Ascending aorta (tissue), 2 donors: ENCODE results near the gene APOF. TPM values are rescaled to one million over a fixed set of nuclear protein-coding genes. Genes with fewer than 3 reads are reported as not detected.
"Not testable (repeated sequence)": the region's sequence is repeated elsewhere in the genome, so short reads cannot be mapped to it uniquely, and the experiment has no call there.

Experiments
- DNase-seq, 2 donors: peaks; one replicate each; pipeline ENCODE4 v3.0.0-alpha.2; 2019; ENCODE audit warnings: low spot score in 2 of 2
- H3K27ac ChIP-seq, 2 donors: fragments of 200-600 bp; sonication (generic); one replicate each; pipeline ENCODE4 v1.5.1; 2016 to 2017; ENCODE audit warnings: mild to moderate bottlenecking in 1 of 2
- H3K27me3 ChIP-seq: fragments of 200-600 bp; sonication (generic); one replicate; pipeline ENCODE4 v1.5.1; 2017
- H3K36me3 ChIP-seq, 2 donors: fragments of 200-600 bp; sonication (generic); one replicate each; pipeline ENCODE4 v1.5.1; 2016
- H3K4me1 ChIP-seq, 2 donors: fragments of 200-600 bp; sonication (generic); one replicate each; pipeline ENCODE4 v1.5.1; 2016 to 2017; ENCODE audit warnings: mild to moderate bottlenecking in 1 of 2
- H3K4me3 ChIP-seq, 2 donors: fragments of 200-600 bp; sonication (generic); one replicate each; pipeline ENCODE4 v1.5.1; 2016 to 2017; ENCODE audit warnings: mild to moderate bottlenecking in 1 of 2
- H3K9me3 ChIP-seq, 2 donors: fragments of 200-600 bp; sonication (generic); one replicate each; pipeline ENCODE4 v1.5.1; 2016
- intact Hi-C: fragments of 100-400 bp; cut with DNase I; formaldehyde crosslinking; loops from one replicate; pipeline ENCODE4 v1.15.1; 2023
- total RNA-seq: library from RNA; depleted of rRNA; stranded (reverse); fragments of >200 nt; gene quantifications from one replicate; pipeline ENCODE4 v1.1.0, GENCODE V29; 2016
- TF ChIP-seq, protein P1 (sequence below), 3 experiments: fragments of 200-600 bp in 2 of 3; fragments of 450-650 bp in 1 of 3; sonication (generic) in 2 of 3; IDR thresholded peaks; one replicate each; pipeline ENCODE4 v1.5.1; 2016 to 2019; ENCODE audit warnings: antibody characterized with exemption in 3 of 3, mild to moderate bottlenecking in 1 of 3, moderate library complexity in 1 of 3

Gene APOF
- total RNA-seq, 1 donor from 2014 or later, result not detected

DNA sequence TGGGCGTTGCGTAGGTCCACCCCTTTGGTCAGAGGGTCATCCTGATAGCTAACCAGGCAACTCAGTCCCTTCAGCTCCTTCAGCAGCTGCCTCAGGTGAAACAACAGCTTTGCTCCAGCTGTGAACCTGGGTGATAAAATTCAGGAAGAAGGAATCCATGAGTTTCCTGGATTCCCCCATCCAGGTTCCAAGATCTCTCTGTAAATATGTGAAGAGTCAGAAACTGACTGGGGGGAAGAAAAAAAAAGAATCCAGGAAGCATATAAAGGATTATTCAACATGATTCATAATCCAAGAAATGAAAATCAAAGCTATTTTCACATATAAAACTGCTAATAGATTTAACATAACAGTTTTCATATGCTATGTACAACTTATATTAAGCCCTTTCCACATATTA lies 11.3 kb downstream of the APOF start:
- Histone ChIP-seq H3K9me3 (no peaks in the 10 kb centered on the region), H3K27me3 (no peaks in the 10 kb centered on the region), H3K27ac (no peak overlapping the region), H3K36me3 (peaks cover 93 to 98% of the 10 kb centered on the region in 2 donors), H3K4me3 (no peak overlapping the region), H3K4me1 (no peaks in the 10 kb centered on the region)
- intact Hi-C loops, result no loop called here
- DNase-seq, result no peak
- TF ChIP-seq, protein P1, sequence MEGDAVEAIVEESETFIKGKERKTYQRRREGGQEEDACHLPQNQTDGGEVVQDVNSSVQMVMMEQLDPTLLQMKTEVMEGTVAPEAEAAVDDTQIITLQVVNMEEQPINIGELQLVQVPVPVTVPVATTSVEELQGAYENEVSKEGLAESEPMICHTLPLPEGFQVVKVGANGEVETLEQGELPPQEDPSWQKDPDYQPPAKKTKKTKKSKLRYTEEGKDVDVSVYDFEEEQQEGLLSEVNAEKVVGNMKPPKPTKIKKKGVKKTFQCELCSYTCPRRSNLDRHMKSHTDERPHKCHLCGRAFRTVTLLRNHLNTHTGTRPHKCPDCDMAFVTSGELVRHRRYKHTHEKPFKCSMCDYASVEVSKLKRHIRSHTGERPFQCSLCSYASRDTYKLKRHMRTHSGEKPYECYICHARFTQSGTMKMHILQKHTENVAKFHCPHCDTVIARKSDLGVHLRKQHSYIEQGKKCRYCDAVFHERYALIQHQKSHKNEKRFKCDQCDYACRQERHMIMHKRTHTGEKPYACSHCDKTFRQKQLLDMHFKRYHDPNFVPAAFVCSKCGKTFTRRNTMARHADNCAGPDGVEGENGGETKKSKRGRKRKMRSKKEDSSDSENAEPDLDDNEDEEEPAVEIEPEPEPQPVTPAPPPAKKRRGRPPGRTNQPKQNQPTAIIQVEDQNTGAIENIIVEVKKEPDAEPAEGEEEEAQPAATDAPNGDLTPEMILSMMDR (IDR thresholded peaks at IDR 0.05), result no peak

DNA sequence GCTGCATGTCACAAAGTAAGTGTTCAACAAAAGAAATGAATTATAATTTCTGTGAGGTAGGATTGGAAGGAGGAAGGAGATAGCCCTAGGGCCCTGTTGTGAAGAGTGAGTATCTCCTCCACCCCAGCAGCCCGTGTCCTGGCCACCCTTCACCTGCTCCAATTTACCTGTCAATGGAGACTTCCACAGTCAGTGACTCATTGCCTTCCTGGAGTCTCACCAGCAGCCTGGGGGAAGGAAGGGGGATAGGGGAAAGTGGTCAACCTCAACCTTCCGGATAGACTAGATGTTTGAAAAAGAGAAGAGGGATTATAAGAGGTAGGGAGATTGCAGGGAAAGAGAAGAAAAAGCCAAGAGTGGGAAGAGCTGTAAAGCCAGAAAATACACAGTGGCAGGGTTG lies 12.0 kb downstream of the APOF start:
- Histone ChIP-seq H3K9me3 (no peaks in the 10 kb centered on the region), H3K4me3 (no peak overlapping the region), H3K27me3 (no peaks in the 10 kb centered on the region), H3K4me1 (no peaks in the 10 kb centered on the region), H3K27ac (no peak overlapping the region), H3K36me3 (peaks cover 92 to 98% of the 10 kb centered on the region in 2 donors)
- TF ChIP-seq, protein P1 (IDR thresholded peaks at IDR 0.05), result no peak
- DNase-seq, result no peak
- intact Hi-C loops, result no loop called here

DNA sequence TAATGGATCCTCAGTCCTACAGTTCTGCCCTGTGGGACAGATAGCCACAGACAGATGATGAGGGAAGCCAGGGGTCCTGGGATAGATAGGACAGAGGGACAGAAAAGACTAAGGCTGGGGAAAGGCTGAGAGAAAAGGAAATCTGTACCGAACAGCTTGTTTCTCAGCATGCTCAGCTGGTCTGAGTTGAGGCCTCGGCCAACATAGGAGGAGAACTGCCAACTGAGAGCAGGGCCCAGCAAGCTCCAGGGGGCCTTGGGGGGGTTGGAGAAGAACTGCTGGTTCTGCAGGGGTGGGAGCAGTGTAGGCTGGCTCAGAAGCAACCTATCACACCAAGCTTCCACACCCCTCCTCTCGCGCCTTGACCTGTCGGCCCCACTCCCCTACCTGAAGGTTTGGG lies 13.9 kb downstream of the APOF start:
- H3K4me3 ChIP-seq, result no peak overlapping the region
- no peaks in the 10 kb centered on the region for H3K4me1 ChIP-seq
- H3K27me3 ChIP-seq, result no peaks in the 10 kb centered on the region
- H3K36me3 ChIP-seq, result peaks cover 87 to 93% of the 10 kb centered on the region in 2 donors
- intact Hi-C loops, result no loop called here
- no peaks in the 10 kb centered on the region for H3K9me3 ChIP-seq
- TF ChIP-seq, protein P1 (IDR thresholded peaks at IDR 0.05), result no peak
- no peak for DNase-seq
- no peak overlapping the region for H3K27ac ChIP-seq

DNA sequence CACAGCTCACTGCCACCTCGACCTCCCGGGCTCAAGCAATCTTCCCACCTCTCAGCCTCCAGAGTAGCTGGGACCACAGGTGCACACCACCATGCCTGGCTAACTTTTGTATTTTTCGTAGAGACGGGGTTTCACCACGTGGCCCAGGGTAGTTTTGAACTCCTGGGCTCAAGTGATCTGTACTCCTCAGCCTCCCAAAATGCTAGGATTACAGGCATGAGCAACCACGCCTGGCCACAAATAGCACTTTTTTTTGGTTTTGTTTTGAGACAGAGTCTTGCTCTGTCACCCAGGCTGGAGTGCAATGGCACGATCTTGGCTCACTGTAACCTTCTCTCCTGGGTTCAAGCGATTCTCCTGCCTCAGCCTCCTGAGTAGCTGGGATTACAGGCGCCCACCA lies 15.4 kb downstream of the APOF start:
- peaks cover 80 to 94% of the 10 kb centered on the region in 2 donors for H3K36me3 ChIP-seq
- DNase-seq, H3K27ac ChIP-seq, H3K4me3 ChIP-seq, H3K27me3 ChIP-seq, H3K9me3 ChIP-seq, intact Hi-C loops, H3K4me1 ChIP-seq: not testable (repeated sequence)

DNA sequence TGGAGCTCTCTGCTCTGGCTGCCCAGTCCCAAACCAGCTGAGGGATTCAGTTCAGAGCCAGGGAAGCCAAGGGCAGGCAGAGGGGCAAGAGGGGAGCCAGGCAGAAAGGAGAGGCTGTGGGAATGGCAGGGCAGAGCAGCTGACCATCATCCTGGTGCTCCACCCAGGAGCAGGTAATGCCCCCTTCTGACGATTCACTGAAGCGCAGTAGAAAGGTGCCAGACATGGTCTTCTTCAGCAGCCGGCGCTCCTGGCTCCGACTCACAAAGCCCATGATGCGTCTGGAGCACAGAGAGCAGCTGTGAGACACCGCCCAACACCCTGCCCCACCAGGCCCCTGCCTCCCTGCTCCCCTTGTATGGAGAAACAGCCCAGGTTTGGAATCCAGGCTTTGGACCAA lies 16.0 kb downstream of the APOF start:
- DNase-seq, result no peak
- Histone ChIP-seq H3K27ac (no peak overlapping the region), H3K9me3 (no peaks in the 10 kb centered on the region), H3K27me3 (no peaks in the 10 kb centered on the region), H3K4me1 (no peaks in the 10 kb centered on the region), H3K36me3 (peaks cover 74 to 93% of the 10 kb centered on the region in 2 donors), H3K4me3 (no peak overlapping the region)
- intact Hi-C loops, result no loop called here
- TF ChIP-seq, protein P1 (IDR thresholded peaks at IDR 0.05), result no peak

DNA sequence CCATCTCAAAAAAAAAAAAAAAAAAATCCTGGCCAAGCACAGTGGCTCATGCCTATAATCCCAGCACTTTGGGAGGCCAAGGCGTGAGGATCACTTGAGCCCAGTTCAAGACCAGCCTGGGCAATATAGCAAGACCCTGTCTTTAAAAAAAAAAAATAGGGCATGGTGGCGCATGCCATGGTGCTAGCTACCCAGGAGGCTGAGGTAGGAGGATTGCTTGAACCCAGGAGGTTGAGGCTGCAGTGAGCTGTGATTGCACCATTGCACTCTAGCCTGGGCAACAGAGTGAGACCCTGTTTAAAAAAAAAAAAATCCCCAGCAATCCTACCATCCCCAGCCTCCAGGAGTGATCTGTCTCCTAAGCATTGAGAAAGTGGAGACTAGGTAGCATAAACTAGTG lies 20.4 kb downstream of the APOF start:
- H3K4me1 ChIP-seq, H3K4me3 ChIP-seq, H3K27me3 ChIP-seq, H3K9me3 ChIP-seq, DNase-seq, H3K27ac ChIP-seq, intact Hi-C loops: not testable (repeated sequence)
- H3K36me3 ChIP-seq, result peaks cover 32 to 54% of the 10 kb centered on the region in 2 donors

DNA sequence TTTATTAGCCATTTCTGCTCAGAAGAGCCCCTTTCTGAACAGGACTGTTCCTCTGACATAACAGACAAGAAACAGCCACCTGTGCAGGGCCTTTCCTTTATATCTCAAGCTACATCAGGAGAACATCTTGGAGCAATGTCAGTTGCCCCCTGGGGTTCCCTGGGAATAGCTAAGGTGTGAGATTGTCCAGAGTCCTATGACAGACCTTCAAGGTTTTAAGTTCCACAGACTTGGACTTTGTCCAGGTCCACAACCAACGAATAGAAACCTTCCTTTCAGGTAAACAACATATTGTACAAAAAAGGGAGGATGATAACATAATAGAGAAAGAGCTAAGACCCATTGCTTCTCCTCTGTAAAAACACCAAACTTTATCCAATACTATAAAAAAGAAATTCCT lies 21.0 kb downstream of the APOF start:
- Histone ChIP-seq H3K9me3 (no peaks in the 10 kb centered on the region), H3K4me3 (no peak overlapping the region), H3K36me3 (peaks cover 28 to 47% of the 10 kb centered on the region in 2 donors), H3K27ac (no peak overlapping the region), H3K4me1 (no peaks in the 10 kb centered on the region), H3K27me3 (no peaks in the 10 kb centered on the region)
- intact Hi-C loops, result no loop called here
- no peak for DNase-seq
- TF ChIP-seq, protein P1 (IDR thresholded peaks at IDR 0.05), result no peak
